Neural crest cell (in vitro differentiated cells): Measurements from ENCODE around the gene EXOC6B. TPM values are rescaled to one million over a fixed set of nuclear protein-coding genes. Genes with fewer than 3 reads are reported as not detected.

ENCODE experiments used
- DNase-seq: peaks from one replicate; pipeline ENCODE4 v3.0.0; 2021; ENCODE audit warnings: low read depth, mixed read lengths, low spot score
- H3K27ac Mint-ChIP-seq: one replicate; pipeline ENCODE4 v1.8.0; 2021; ENCODE audit warnings: mild to moderate bottlenecking, mixed read lengths; ENCODE audit not compliant: unreplicated experiment
- H3K27me3 Mint-ChIP-seq: 2 replicates; pipeline ENCODE4 v1.8.0; 2021; ENCODE audit warnings: low read depth, mild to moderate bottlenecking, mixed read lengths
- H3K36me3 Mint-ChIP-seq: 2 replicates; pipeline ENCODE4 v1.8.0; 2021; ENCODE audit warnings: low read depth, mild to moderate bottlenecking, mixed read lengths
- H3K4me1 Mint-ChIP-seq: 2 replicates; pipeline ENCODE4 v1.8.0; 2021; ENCODE audit warnings: mixed read lengths
- H3K4me3 Mint-ChIP-seq: one replicate; pipeline ENCODE4 v1.8.0; 2021; ENCODE audit warnings: mild to moderate bottlenecking, mixed read lengths
- H3K9me3 Mint-ChIP-seq: 2 replicates; pipeline ENCODE4 v1.8.0; 2021; ENCODE audit warnings: mixed read lengths
- CTCF ChIP-seq: fragments of 200-600 bp; sonication (generic); conservative IDR thresholded peaks from 2 replicates; pipeline ENCODE4 v1.5.0; 2021; ENCODE audit warnings: antibody characterized with exemption, mild to moderate bottlenecking
- total RNA-seq: library from RNA; stranded (reverse); gene quantifications from 2 replicates; pipeline ENCODE4 v1.2.1, GENCODE V29; 2021

The EXOC6B gene
- total RNA-seq, 1 donor from 2014 or later, result 28.2 TPM

GRCh38 chr2:72696559-72696958 lies 129.3 kb downstream of the EXOC6B start:
- Mint-ChIP-seq H3K4me3 (no peak overlapping the region), H3K36me3 (peaks cover 5% of the 10 kb centered on the region), H3K27ac (no peak overlapping the region), H3K27me3 (no peaks in the 10 kb centered on the region), H3K4me1 (peaks cover 9% of the 10 kb centered on the region), H3K9me3 (no peaks in the 10 kb centered on the region)
- TF ChIP-seq CTCF, result no peak
- DNase-seq, result no peak

GRCh38 chr2:72695676-72696075 lies 130.2 kb downstream of the EXOC6B start:
- Mint-ChIP-seq H3K27ac (no peak overlapping the region), H3K4me3 (no peak overlapping the region), H3K36me3 (peaks cover 3% of the 10 kb centered on the region), H3K4me1 (peaks cover 9% of the 10 kb centered on the region), H3K9me3 (no peaks in the 10 kb centered on the region), H3K27me3 (no peaks in the 10 kb centered on the region)
- DNase-seq, result no peak
- TF ChIP-seq CTCF, result no peak

GRCh38 chr2:72694715-72695496 lies 130.9 kb downstream of the EXOC6B start:
- H3K4me1 Mint-ChIP-seq, result peaks cover 9% of the 10 kb centered on the region

GRCh38 chr2:72689579-72690195 lies 136.1 kb downstream of the EXOC6B start:
- no peak overlapping the region for H3K4me3 Mint-ChIP-seq

More at GRCh38 chr2:72694715-72695496, 130.9 kb downstream of the EXOC6B start:
- Mint-ChIP-seq H3K9me3 (no peaks in the 10 kb centered on the region), H3K36me3 (peaks cover 3% of the 10 kb centered on the region), H3K4me3 (no peak overlapping the region), H3K27ac (peak overlapping the region; percentile 10), H3K27me3 (no peaks in the 10 kb centered on the region)
- no peak for TF ChIP-seq CTCF
- no peak for DNase-seq

GRCh38 chr2:72685638-72686213 lies 140.1 kb downstream of the EXOC6B start:
- no peak for DNase-seq
- H3K27ac Mint-ChIP-seq, result no peak overlapping the region
- no peaks in the 10 kb centered on the region for H3K27me3 Mint-ChIP-seq
- TF ChIP-seq CTCF, result no peak
- H3K9me3 Mint-ChIP-seq, result no peaks in the 10 kb centered on the region
- H3K4me1 Mint-ChIP-seq, result no peaks in the 10 kb centered on the region
- H3K4me3 Mint-ChIP-seq, result no peak overlapping the region
- H3K36me3 Mint-ChIP-seq, result no peaks in the 10 kb centered on the region

More at GRCh38 chr2:72689579-72690195, 136.1 kb downstream of the EXOC6B start:
- TF ChIP-seq CTCF, result no peak
- Mint-ChIP-seq H3K4me1 (peaks cover 4% of the 10 kb centered on the region), H3K27me3 (no peaks in the 10 kb centered on the region), H3K9me3 (no peaks in the 10 kb centered on the region), H3K27ac (no peak overlapping the region), H3K36me3 (no peaks in the 10 kb centered on the region)
- no peak for DNase-seq
